ENCODE results near the gene ZNF440. TPM values are rescaled to one million over a fixed set of nuclear protein-coding genes. Genes with fewer than 3 reads are reported as not detected.
"Not testable (repeated sequence)": the region's sequence is repeated elsewhere in the genome, so short reads cannot be mapped to it uniquely, and the experiment has no call there.

ZNF440 gene
- total RNA-seq, 4 donors from 2014 or later: 11.9 to 16.0 (median 13.8) TPM

DNA sequence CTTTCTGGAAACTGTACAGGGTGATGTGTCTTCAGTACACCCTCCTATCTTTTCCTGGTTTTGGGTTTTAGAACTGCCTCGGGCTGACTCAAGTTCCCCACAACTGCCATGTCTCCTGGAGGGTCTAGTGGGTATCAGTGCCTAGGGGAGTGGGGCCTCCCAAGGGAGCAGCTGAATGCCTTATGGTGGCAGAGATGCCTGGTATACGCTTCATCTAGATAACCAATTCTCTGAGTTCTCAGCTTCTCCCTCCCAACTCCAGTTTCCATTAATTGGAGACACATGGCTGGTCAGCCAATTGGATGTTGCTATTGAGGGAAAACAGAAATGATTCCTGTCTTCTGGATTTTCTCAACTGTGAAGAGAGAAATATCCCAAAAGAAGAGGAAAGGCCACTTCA, 47.2 kb downstream of the ZNF440 start:
- intact Hi-C loops (cut with DNase I): no loop called here
- Histone ChIP-seq H3K4me3 (replicated peaks in 1 of 3) (no peak overlapping the region), H3K9me3 (no peaks in the 10 kb centered on the region), H3K27ac (no peak overlapping the region), H3K4me1 (peaks cover 0 to 5% of the 10 kb centered on the region in 2 donors), H3K27me3 (no peaks in the 10 kb centered on the region), H3K36me3 (peaks cover 0 to 2% of the 10 kb centered on the region in 2 donors)
- no peak for DNase-seq
- no peak for TF ChIP-seq POLR2A (IDR thresholded peaks at IDR 0.05)
- TF ChIP-seq, protein P1, sequence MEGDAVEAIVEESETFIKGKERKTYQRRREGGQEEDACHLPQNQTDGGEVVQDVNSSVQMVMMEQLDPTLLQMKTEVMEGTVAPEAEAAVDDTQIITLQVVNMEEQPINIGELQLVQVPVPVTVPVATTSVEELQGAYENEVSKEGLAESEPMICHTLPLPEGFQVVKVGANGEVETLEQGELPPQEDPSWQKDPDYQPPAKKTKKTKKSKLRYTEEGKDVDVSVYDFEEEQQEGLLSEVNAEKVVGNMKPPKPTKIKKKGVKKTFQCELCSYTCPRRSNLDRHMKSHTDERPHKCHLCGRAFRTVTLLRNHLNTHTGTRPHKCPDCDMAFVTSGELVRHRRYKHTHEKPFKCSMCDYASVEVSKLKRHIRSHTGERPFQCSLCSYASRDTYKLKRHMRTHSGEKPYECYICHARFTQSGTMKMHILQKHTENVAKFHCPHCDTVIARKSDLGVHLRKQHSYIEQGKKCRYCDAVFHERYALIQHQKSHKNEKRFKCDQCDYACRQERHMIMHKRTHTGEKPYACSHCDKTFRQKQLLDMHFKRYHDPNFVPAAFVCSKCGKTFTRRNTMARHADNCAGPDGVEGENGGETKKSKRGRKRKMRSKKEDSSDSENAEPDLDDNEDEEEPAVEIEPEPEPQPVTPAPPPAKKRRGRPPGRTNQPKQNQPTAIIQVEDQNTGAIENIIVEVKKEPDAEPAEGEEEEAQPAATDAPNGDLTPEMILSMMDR (IDR thresholded peaks at IDR 0.05): no peak
- 91 to 97% methylated on average over 2 of the region's 2 CpGs for WGBS, 2 donors

DNA sequence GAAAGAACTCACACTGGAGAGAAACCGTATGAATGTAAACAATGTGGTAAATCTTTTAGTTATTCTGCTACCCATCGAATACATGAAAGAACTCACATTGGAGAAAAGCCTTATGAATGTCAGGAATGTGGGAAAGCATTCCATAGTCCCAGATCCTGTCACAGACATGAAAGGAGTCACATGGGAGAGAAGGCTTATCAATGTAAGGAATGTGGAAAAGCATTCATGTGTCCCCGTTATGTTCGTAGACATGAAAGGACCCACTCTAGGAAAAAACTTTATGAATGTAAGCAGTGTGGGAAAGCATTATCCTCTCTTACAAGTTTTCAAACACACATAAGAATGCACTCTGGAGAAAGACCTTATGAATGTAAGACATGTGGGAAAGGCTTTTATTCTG, 53.7 kb downstream of the ZNF440 start:
- intact Hi-C loops (cut with DNase I); H3K4me3 ChIP-seq (replicated peaks in 1 of 3); DNase-seq; H3K9me3 ChIP-seq; H3K4me1 ChIP-seq; H3K27me3 ChIP-seq; H3K27ac ChIP-seq: not testable (repeated sequence)
- peaks cover 24% of the 10 kb centered on the region in 2 donors for H3K36me3 ChIP-seq
- 95 to 97% methylated on average over 4 of the region's 4 CpGs for WGBS, 2 donors

DNA sequence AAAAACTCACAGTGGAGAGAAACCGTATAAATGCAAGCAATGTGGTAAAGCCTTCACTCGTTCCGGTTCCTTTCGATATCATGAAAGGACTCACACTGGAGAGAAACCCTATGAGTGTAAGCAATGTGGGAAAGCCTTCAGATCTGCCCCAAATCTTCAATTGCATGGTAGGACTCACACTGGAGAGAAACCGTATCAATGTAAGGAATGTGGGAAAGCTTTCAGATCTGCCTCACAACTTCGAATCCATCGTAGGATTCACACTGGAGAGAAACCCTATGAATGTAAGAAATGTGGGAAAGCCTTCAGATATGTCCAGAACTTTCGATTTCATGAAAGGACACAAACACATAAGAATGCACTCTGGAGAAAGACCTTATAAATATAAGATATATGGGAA, 54.1 kb downstream of the ZNF440 start:
- Histone ChIP-seq H3K4me3 (replicated peaks in 1 of 3) (no peak overlapping the region), H3K27me3 (no peaks in the 10 kb centered on the region), H3K27ac (no peak overlapping the region), H3K9me3 (no peaks in the 10 kb centered on the region), H3K4me1 (peaks cover 0 to 5% of the 10 kb centered on the region in 2 donors), H3K36me3 (peaks cover 24% of the 10 kb centered on the region in 2 donors)
- no peak for TF ChIP-seq POLR2A (IDR thresholded peaks at IDR 0.05)
- TF ChIP-seq, protein P1 (IDR thresholded peaks at IDR 0.05): no peak
- intact Hi-C loops (cut with DNase I): no loop called here
- WGBS, 2 donors: 94 to 95% methylated on average over 8 of the region's 8 CpGs
- DNase-seq: no peak

DNA sequence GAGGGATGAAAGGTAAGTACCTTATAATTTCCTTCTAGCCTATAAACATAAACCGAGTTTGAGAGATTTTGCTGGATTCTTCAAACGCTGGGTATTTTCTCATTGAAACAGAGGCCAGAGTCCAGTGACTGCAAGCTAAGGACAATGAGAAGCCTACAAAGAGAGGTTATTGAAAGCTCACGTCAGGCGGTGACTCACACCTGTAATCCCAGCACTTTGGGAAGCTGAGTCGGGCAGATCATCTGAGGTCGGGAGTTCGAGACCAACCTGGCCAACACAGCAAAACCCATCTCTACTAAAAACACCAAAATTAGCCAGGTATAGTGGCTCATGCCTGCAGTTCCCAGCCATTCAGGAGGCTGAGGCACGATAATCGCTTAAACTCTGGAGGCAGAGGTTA, 58.6 kb downstream of the ZNF440 start:
- no peak for TF ChIP-seq POLR2A (IDR thresholded peaks at IDR 0.05)
- TF ChIP-seq, protein P1 (IDR thresholded peaks at IDR 0.05): no peak
- 92 to 93% methylated on average over 9 of the region's 9 CpGs for WGBS, 2 donors
- DNase-seq: no peak
- H3K36me3 ChIP-seq: peaks cover 8 to 12% of the 10 kb centered on the region in 2 donors
- intact Hi-C loops (cut with DNase I): no loop called here
- no peaks in the 10 kb centered on the region for H3K27me3 ChIP-seq
- no peak overlapping the region for H3K4me3 ChIP-seq (replicated peaks in 1 of 3)
- H3K27ac ChIP-seq: no peak overlapping the region
- H3K4me1 ChIP-seq: no peaks in the 10 kb centered on the region
- no peaks in the 10 kb centered on the region for H3K9me3 ChIP-seq

DNA sequence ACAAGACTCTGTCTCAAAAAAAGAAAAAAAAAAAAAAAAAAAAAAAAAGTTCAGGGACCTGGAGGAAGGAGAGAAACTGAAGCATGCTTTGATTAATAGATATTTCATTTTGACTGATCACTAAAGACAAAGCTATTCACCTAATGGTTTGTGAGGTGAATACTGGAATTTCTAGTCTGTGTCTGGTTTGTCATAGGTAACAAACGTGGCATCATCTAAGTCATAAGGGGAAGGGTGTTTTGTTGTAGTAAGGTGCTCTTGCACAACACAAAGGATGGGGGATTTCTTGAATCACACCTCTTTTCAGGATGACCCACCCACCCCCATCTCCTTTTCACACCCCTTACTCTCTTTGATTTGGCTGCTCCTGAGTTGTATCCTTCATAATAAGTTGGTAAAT, 59.7 kb downstream of the ZNF440 start:
- intact Hi-C loops (cut with DNase I): no loop called here
- DNase-seq: no peak
- peaks cover 0 to under 1% of the 10 kb centered on the region in 2 donors for H3K36me3 ChIP-seq
- H3K27me3 ChIP-seq: no peaks in the 10 kb centered on the region
- H3K27ac ChIP-seq: no peak overlapping the region
- no peaks in the 10 kb centered on the region for H3K9me3 ChIP-seq
- H3K4me1 ChIP-seq: no peaks in the 10 kb centered on the region
- no peak for TF ChIP-seq POLR2A (IDR thresholded peaks at IDR 0.05)
- TF ChIP-seq, protein P1 (IDR thresholded peaks at IDR 0.05): no peak
- H3K4me3 ChIP-seq (replicated peaks in 1 of 3): no peak overlapping the region
- WGBS, 2 donors: 84 to 90% methylated on average over 1 of the region's 1 CpG
